HepG2 (cell line): ENCODE measurements around the gene GNB1. TPM values are rescaled to one million over a fixed set of nuclear protein-coding genes. Genes with fewer than 3 reads are reported as not detected.

ENCODE experiments used
- AHDC1 ChIP-seq: sonication (generic); formaldehyde crosslinking; IDR thresholded peaks from 2 replicates; pipeline ENCODE4 v1.5.1; 2020; ENCODE audit warnings: mild to moderate bottlenecking, missing genetic modification reagents, borderline replicate concordance
- FOXJ3 ChIP-seq: sonication (generic); formaldehyde crosslinking; IDR thresholded peaks from 2 replicates; pipeline ENCODE4 v1.4.0; 2020; ENCODE audit warnings: missing genetic modification reagents, mild to moderate bottlenecking, borderline replicate concordance
- FOXK1 ChIP-seq: sonication (generic); formaldehyde crosslinking; IDR thresholded peaks from 2 replicates; pipeline ENCODE4 v1.4.0; 2020; ENCODE audit warnings: low read depth, missing genetic modification reagents, borderline replicate concordance
- NFE2L2 ChIP-seq: fragments of 150-350 bp; IDR thresholded peaks from 2 replicates; pipeline ENCODE4 v1.6.1; 2014; ENCODE audit warnings: low read length
- NR2F6 ChIP-seq, 2 experiments: IDR thresholded peaks; 2 replicates each; pipeline ENCODE4 v1.6.1; 2016; ENCODE audit warnings: antibody characterized with exemption in 1 of 2, mild to moderate bottlenecking in 1 of 2
- POLR2G ChIP-seq: fragments of 200-400 bp; formaldehyde crosslinking; IDR thresholded peaks from 2 replicates; pipeline ENCODE4 v1.6.1; 2018; ENCODE audit warnings: mild to moderate bottlenecking, low read depth, low read length, moderate library complexity
- TARDBP ChIP-seq: sonication (generic); formaldehyde crosslinking; IDR thresholded peaks from 2 replicates; pipeline ENCODE4 v1.8.0; 2022; ENCODE audit warnings: mild to moderate bottlenecking, missing genetic modification reagents
- ZFY ChIP-seq: sonication (generic); formaldehyde crosslinking; IDR thresholded peaks from 2 replicates; pipeline ENCODE4 v1.4.0; 2020; ENCODE audit warnings: missing genetic modification reagents
- ZGPAT ChIP-seq: IDR thresholded peaks from 2 replicates; pipeline ENCODE4 v1.6.1; 2016; ENCODE audit warnings: mild to moderate bottlenecking
- ZNF782 ChIP-seq: sonication (generic); formaldehyde crosslinking; IDR thresholded peaks from 2 replicates; pipeline ENCODE4 v1.4.0; 2020; ENCODE audit warnings: missing genetic modification reagents, mild to moderate bottlenecking, borderline replicate concordance
- ZNF790 ChIP-seq: sonication (generic); formaldehyde crosslinking; IDR thresholded peaks from 2 replicates; pipeline ENCODE4 v1.8.0; 2022; ENCODE audit warnings: missing genetic modification reagents, mild to moderate bottlenecking, borderline replicate concordance
- ZNF83 ChIP-seq: sonication (generic); formaldehyde crosslinking; IDR thresholded peaks from 2 replicates; pipeline ENCODE4 v1.4.0; 2020; ENCODE audit warnings: missing genetic modification reagents, mild to moderate bottlenecking, borderline replicate concordance
- polyA plus RNA-seq, 8 experiments: library from polyadenylated mRNA; depleted of rRNA in 3 of 8; stranded (reverse) in 7 of 8; unstranded in 1 of 8; fragments of >200 nt; fragmentation: Illumina TruSeq in 4 of 8; extraction: Trizol in 4 of 8; gene quantifications; 2 replicates each; pipeline versions ENCODE4 v1.2.1 to v1.2.3, GENCODE V29; 2011 to 2016; ENCODE audit warnings: low read depth in 4 of 8, missing spikeins in 1 of 8, mixed read lengths in 1 of 8; ENCODE audit not compliant: insufficient read depth in 1 of 8
- total RNA-seq, 5 experiments: library from RNA; depleted of rRNA; stranded (reverse); fragments of >200 nt; fragmentation: Illumina TruSeq; extraction: Trizol; gene quantifications; 2 replicates each; pipeline ENCODE4 v1.2.3, GENCODE V29; 2016; ENCODE audit warnings: low read depth in 1 of 5
- TF ChIP-seq, protein P1 (sequence below): sonication (generic); formaldehyde crosslinking; IDR thresholded peaks from 2 replicates; pipeline ENCODE4 v1.4.0; 2020; ENCODE audit warnings: mild to moderate bottlenecking, missing genetic modification reagents

GNB1 gene
- total and polyA plus RNA-seq, 2 of the 13 experiments (the other 11 are each of a cell fraction or from before 2014, with no cell fraction given): 66.2 to 327 TPM

DNA sequence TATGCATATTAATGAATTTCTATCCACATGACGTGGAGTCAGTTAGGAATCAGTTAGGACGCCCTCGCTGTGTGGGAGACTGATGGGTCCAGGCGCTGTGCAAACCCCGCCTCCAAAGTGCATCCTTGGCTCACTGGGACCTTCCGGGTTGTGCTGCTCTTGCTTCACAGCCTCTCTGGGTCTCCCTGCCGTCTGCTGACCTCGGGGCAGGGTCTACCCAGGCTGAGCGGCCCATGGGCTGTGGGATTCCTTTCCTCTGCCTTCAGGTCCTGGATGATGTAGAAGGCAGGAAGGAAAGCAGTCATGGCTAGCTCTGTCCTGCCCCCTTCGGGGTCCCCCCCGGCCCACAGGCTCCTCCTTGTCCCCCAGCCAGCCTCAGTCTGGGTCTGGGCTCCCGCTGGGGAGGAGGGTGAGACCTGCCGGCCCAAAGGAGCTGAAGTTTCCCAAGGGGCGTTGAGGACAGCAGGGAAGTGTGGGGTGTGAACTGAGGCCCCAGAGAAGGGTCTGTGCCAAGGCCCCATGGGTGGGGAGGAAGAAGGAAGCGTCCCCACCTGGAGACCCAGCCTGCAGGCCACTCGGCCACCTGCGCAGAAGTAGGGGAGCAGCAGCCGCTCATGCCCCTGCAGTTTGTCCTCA lies 142.1 kb downstream of the GNB1 start (continued):
- TF ChIP-seq, protein P1, sequence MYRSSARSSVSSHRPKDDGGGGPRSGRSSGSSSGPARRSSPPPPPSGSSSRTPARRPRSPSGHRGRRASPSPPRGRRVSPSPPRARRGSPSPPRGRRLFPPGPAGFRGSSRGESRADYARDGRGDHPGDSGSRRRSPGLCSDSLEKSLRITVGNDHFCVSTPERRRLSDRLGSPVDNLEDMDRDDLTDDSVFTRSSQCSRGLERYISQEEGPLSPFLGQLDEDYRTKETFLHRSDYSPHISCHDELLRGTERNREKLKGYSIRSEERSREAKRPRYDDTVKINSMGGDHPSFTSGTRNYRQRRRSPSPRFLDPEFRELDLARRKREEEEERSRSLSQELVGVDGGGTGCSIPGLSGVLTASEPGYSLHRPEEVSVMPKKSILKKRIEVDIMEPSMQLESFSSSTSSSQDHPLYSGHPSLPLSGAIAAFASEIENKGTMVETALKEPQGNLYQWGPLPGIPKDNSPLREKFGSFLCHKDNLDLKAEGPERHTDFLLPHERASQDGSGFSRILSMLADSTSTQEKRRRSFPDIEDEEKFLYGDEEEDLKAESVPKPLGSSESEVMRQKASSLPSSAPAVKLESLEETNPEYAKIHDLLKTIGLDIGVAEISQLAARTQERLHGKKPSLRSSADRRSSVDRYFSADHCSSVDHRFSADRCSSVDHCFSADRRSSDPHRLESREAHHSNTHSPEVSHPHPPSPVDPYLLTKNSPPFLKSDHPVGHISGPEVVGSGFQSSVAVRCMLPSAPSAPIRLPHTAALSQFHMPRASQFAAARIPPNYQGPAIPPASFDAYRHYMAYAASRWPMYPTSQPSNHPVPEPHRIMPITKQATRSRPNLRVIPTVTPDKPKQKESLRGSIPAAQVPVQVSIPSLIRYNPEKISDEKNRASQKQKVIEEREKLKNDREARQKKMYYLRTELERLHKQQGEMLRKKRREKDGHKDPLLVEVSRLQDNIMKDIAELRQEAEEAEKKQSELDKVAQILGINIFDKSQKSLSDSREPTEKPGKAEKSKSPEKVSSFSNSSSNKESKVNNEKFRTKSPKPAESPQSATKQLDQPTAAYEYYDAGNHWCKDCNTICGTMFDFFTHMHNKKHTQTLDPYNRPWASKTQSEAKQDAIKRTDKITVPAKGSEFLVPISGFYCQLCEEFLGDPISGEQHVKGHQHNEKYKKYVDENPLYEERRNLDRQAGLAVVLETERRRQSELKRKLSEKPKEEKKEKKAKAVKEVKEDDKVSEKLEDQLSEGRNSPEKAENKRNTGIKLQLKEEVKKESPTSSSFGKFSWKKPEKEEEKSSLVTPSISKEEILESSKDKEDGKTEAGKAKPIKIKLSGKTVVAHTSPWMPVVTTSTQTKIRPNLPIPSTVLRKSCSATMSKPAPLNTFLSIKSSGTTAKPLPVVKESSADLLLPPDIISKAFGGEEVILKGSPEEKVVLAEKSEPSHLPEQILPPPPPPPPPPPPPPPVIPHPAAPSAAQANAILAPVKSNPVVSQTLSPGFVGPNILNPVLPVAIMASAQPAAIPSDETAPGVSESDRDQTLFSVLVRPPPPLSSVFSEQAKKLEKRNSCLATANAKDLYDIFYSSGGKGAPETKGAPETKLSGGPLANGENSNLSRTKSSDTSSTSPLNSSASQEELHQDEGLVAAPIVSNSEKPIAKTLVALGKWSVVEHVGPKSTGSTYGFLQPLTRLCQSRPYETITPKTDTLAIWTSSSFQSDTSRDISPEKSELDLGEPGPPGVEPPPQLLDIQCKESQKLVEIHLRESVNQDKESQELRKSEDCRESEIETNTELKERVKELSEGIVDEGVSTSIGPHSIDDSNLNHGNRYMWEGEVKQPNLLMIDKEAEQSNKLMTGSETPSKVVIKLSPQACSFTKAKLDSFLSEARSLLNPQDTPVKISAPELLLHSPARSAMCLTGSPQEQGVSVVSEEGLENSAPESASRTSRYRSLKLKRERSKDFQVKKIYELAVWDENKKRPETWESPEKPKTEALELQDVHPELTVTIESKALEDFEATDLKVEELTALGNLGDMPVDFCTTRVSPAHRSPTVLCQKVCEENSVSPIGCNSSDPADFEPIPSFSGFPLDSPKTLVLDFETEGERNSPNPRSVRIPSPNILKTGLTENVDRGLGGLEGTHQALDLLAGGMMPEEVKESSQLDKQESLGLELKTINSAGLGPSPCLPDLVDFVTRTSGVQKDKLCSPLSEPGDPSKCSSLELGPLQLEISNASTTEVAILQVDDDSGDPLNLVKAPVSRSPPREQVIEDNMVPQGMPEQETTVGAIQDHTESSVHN (CRISPR knock-in tag): no peak
- peak; percentile 54; the same call in 1 of the 2 replicates for TF ChIP-seq ZGPAT
- no peak for TF ChIP-seq ZNF782 (CRISPR knock-in tag)
- no peak for TF ChIP-seq FOXJ3
- TF ChIP-seq POLR2G: peak; percentile 46; the same call in 1 of the 2 replicates
- TF ChIP-seq FOXK1: no peak
- no peak for TF ChIP-seq ZNF790 (CRISPR knock-in tag)
- TF ChIP-seq NFE2L2: no peak
- peak; percentile 39; the same call in 1 of the 2 replicates for TF ChIP-seq ZFY (CRISPR knock-in tag)
- no peak for TF ChIP-seq NR2F6 (IDR thresholded peaks at IDR 0.05)
- peak; percentile 47; the same call in 1 of the 2 replicates for TF ChIP-seq NR2F6 (CRISPR knock-in tag; IDR thresholded peaks at IDR 0.05)
- no peak for TF ChIP-seq ZNF83 (CRISPR knock-in tag)
- peak; percentile 71; the same call in 1 of the 2 replicates for TF ChIP-seq TARDBP (CRISPR knock-in tag)
- TF ChIP-seq AHDC1 (CRISPR knock-in tag): no peak
